ENCODE results near the gene SHQ1.

GRCh38 chr3:72811571-72811970 lies 36.7 kb downstream of the SHQ1 start:
- TF ChIP-seq EZH2phosphoT487 (IDR thresholded peaks at IDR 0.05; ENCODE audit: borderline replicate concordance): no peak
- TF ChIP-seq CTCF (conservative IDR thresholded peaks at IDR 0.05; ENCODE audit: low read length): peak; percentile 17; the same call in 1 of the 2 replicates

Measured in Loucy (cell line).